HUES6 (cell line): ENCODE measurements around the gene NAP1L1.

Experiments used
- H3K27ac ChIP-seq: 2 replicates; pipeline ENCODE4 v1.7.0; 2013; ENCODE audit warnings: low read depth, mild to moderate bottlenecking, low read length, inconsistent platforms
- H3K27me3 ChIP-seq: 2 replicates; pipeline ENCODE4 v1.6.1; 2013; ENCODE audit warnings: low read length; ENCODE audit not compliant: control insufficient read depth, insufficient read depth
- H3K36me3 ChIP-seq: 2 replicates; pipeline ENCODE4 v1.6.1; 2013; ENCODE audit warnings: low read length; ENCODE audit not compliant: control insufficient read depth, insufficient read depth
- H3K4me1 ChIP-seq: 2 replicates; pipeline ENCODE4 v1.6.1; 2013; ENCODE audit warnings: low read length; ENCODE audit not compliant: control insufficient read depth, insufficient read depth
- H3K4me3 ChIP-seq: 2 replicates; pipeline ENCODE4 v1.5.1; 2013; ENCODE audit warnings: low read depth, low read length
- H3K9ac ChIP-seq: one replicate; pipeline ENCODE4 v1.6.1; 2013; ENCODE audit warnings: mild to moderate bottlenecking, low read length
- H3K9me3 ChIP-seq: 2 replicates; pipeline ENCODE4 v1.6.1; 2013; ENCODE audit warnings: low read depth, low read length; ENCODE audit not compliant: control insufficient read depth, insufficient read depth

The NAP1L1 gene, protein sequence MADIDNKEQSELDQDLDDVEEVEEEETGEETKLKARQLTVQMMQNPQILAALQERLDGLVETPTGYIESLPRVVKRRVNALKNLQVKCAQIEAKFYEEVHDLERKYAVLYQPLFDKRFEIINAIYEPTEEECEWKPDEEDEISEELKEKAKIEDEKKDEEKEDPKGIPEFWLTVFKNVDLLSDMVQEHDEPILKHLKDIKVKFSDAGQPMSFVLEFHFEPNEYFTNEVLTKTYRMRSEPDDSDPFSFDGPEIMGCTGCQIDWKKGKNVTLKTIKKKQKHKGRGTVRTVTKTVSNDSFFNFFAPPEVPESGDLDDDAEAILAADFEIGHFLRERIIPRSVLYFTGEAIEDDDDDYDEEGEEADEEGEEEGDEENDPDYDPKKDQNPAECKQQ

GRCh38 chr12:76083904-76084862 lies at the start of gene NAP1L1:
Gene NAP1L1, minus strand, starts transcription at chr12:76084685. Its CDS starts 10,466 bp downstream, at chr12:76074219.
- Histone ChIP-seq H3K9me3 (no peaks in the 10 kb centered on the region; the same call in 1 of the 2 replicates), H3K36me3 (peaks cover 30% of the 10 kb centered on the region), H3K4me1 (peaks cover 35% of the 10 kb centered on the region), H3K27ac (peak within 1 kb of the TSS; percentile 98), H3K27me3 (no peaks in the 10 kb centered on the region), H3K9ac (peak within 1 kb of the TSS; percentile 98), H3K4me3 (peak within 1 kb of the TSS; percentile 92)

DNA sequence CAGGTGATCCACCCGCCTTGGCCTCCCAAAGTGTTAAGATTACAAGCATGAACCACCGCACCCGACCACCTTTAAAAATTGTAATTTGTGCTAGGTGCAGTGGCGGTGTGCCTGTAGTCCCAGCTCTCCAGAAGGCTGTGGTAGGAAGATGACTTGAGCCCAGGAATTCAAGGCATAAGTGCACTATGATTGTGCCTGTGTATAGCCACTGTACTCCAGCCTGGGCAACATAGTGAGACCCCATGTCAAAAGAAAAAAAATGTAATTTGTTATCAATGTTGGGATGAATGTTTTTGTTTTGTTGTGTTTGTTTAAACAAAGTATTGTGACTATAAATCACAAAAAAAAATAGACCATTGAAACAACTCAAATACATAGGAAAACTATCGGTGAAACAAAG lies 43.1 kb upstream of the NAP1L1 start:
- no peaks in the 10 kb centered on the region for H3K36me3 ChIP-seq
- H3K27me3 ChIP-seq = no peaks in the 10 kb centered on the region
- H3K27ac ChIP-seq = no peak overlapping the region
- H3K4me1 ChIP-seq = no peaks in the 10 kb centered on the region
- H3K9ac ChIP-seq = no peak overlapping the region
- no peak overlapping the region for H3K4me3 ChIP-seq
- no peaks in the 10 kb centered on the region for H3K9me3 ChIP-seq

DNA sequence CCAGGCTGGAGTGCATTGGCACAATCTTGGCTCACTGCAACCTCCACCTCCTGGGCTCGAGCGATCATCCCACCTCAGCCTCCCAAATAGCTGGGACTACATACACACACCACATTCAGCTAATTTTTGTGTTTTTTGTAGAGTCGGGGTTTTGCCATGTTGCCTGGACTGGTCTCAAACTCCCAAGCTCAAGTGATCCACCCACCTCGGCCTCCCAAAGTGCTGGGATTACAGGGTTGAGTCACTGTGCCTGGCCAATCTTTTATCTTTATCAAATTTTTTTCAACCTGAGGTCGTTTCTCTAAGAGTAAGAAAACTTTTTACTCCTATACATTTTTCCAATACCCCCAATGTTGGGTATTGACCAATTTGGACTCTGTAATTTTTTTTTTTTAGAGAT lies 40.0 kb upstream of the NAP1L1 start:
- H3K9me3 ChIP-seq = no peaks in the 10 kb centered on the region
- no peaks in the 10 kb centered on the region for H3K4me1 ChIP-seq
- no peak overlapping the region for H3K4me3 ChIP-seq
- H3K27ac ChIP-seq = no peak overlapping the region
- no peaks in the 10 kb centered on the region for H3K27me3 ChIP-seq
- H3K36me3 ChIP-seq = no peaks in the 10 kb centered on the region
- no peak overlapping the region for H3K9ac ChIP-seq

DNA sequence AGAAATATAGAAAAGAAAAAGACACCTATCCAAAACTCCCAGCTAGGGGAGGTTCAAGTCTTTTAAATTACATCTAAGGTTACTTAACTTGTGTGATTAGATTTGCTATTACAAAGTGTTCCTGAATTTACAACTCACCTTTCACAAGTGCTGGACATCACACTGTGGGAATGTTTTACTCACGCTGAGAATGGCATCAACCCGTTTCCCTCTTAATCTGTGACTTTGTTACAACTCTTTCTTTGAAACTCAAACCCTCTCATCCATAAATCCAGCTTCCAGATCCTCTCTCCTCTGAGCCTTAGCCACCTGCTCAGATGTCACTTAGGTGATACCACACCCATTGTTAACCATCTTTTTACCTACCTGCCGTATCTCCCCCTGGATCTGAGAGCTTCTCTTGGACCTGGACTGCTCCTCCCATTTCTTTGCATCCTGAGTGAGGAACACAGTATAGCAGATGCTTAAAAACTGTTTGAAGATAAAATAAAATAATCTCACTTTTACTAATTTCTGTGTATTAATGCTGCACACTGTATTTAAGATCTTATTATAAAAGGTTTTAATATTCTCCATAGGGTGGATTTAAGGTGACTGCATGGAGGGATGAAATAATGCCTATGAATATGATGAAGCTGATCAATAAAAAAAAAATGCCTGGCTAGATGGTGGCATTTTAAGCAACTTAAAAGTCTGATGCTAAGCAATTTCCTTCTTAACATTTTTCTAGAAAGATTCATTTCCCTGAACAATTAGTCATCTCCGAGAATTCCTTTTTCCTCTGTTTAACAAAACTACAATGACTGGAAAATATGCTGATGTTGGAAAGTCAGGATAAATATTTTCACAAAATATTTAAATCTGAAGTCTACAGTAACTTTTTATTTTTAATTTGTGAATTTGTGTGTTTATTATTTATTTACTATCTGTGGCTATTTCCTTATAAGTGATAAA lies 39.1 kb upstream of the NAP1L1 start:
- Histone ChIP-seq H3K4me3 (no peak overlapping the region), H3K9ac (no peak overlapping the region), H3K27ac (no peak overlapping the region), H3K4me1 (no peaks in the 10 kb centered on the region), H3K36me3 (no peaks in the 10 kb centered on the region), H3K27me3 (no peaks in the 10 kb centered on the region), H3K9me3 (no peaks in the 10 kb centered on the region)

DNA sequence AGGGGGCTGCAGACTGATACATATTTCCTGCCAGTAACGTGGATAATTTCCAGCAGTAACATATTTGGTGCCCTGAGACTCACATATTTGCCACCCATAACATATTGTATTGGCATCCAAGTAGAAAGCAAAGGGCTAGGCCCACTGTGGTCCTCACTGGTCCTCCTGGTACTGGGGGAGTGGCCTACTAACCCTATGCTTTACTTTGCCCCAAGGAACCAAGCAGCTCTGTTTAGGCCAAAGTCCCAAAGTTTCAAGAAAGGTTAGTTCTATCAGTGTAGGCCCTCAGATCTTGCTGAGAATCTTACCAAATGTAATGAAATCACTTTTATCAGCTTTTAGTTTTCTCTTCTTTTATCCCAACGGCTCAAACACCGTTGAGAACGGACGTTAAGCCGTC lies 35.4 kb upstream of the NAP1L1 start:
- Histone ChIP-seq H3K27me3 (no peaks in the 10 kb centered on the region), H3K27ac (no peak overlapping the region), H3K9me3 (no peaks in the 10 kb centered on the region), H3K4me3 (no peak overlapping the region), H3K36me3 (no peaks in the 10 kb centered on the region), H3K9ac (no peak overlapping the region), H3K4me1 (no peaks in the 10 kb centered on the region; the same call in 1 of the 2 replicates)

- H3K27ac ChIP-seq = no peak overlapping the region
- H3K9ac ChIP-seq = no peak overlapping the region
- no peak overlapping the region for H3K4me3 ChIP-seq
- no peaks in the 10 kb centered on the region for H3K36me3 ChIP-seq
- no peaks in the 10 kb centered on the region for H3K27me3 ChIP-seq
- no peaks in the 10 kb centered on the region; the same call in none of the 2 replicates for H3K4me1 ChIP-seq
- H3K9me3 ChIP-seq = no peaks in the 10 kb centered on the region
Observed at GRCh38 chr12:76117751-76118150, 33.3 kb upstream of the NAP1L1 start.

DNA sequence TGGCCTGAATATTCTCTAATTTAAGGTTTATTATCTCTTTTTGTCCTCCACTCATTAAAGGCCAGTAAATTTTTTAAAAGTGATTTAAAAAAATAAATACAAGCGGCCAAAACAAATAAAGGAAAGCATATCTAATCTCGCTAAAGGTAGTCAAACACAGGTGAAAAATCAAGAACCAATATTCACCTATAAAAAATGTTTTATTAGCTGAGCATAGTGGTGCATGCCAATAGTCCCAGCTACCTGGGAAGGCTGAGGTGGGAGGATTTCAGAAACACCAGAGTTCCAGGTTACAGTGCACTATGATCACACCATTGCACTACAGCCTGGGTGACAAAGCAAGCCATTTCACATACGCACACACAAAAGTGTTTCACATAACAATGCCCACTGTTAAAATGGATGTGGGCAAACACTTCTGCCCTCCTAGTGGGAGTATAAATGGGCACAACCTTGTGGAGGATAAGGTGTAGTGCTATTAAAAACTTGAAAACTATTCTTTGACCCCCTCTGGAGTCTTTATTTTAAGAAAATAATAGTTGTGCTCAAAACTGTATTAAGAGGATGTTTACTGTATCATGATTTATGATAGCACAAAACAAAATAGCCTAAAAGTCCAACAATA lies 32.7 kb upstream of the NAP1L1 start:
- H3K4me3 ChIP-seq = no peak overlapping the region
- no peaks in the 10 kb centered on the region for H3K27me3 ChIP-seq
- H3K4me1 ChIP-seq = no peaks in the 10 kb centered on the region; the same call in none of the 2 replicates
- H3K9ac ChIP-seq = no peak overlapping the region
- no peaks in the 10 kb centered on the region for H3K9me3 ChIP-seq
- H3K27ac ChIP-seq = no peak overlapping the region
- H3K36me3 ChIP-seq = no peaks in the 10 kb centered on the region

- no peak overlapping the region for H3K4me3 ChIP-seq
- H3K36me3 ChIP-seq = no peaks in the 10 kb centered on the region
- no peaks in the 10 kb centered on the region for H3K27me3 ChIP-seq
- no peaks in the 10 kb centered on the region; the same call in none of the 2 replicates for H3K4me1 ChIP-seq
- no peaks in the 10 kb centered on the region for H3K9me3 ChIP-seq
- no peak overlapping the region for H3K9ac ChIP-seq
- H3K27ac ChIP-seq = no peak overlapping the region
Observed at GRCh38 chr12:76113800-76114757, 29.6 kb upstream of the NAP1L1 start.

DNA sequence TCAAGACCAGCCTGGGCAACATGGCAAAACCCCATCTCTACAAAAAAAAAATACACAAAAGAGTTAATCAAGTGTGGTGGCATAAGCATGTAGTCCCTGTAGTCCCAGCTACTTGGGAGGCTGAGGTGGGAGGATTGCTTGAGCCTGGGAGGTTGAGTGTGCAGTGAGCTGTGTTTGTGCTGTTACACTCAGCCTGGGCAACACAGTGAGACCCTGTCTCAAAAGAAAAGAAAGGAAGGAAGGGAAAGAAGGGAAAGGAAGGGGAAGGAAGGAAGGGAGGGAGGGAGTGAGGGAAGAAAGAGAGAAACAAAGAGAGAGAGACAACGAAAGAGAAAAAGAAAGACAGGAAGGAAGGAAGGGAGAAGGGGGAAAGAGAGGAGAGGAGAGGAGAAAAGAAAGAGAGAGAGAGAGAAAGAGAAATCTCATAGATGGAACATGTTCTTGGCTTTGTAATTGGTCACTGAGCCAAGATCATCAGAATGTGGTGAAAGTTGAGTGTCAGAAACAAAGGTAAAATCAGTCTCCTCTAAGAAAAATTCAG lies 26.8 kb upstream of the NAP1L1 start:
- Histone ChIP-seq H3K27ac (no peak overlapping the region), H3K9me3 (no peaks in the 10 kb centered on the region), H3K4me3 (no peak overlapping the region), H3K4me1 (no peaks in the 10 kb centered on the region; the same call in 1 of the 2 replicates), H3K9ac (no peak overlapping the region), H3K27me3 (no peaks in the 10 kb centered on the region), H3K36me3 (no peaks in the 10 kb centered on the region)
